GM21515 (cell line): ENCODE measurements around the gene TATDN2.
"Not testable (repeated sequence)": the region's sequence is repeated elsewhere in the genome, so short reads cannot be mapped to it uniquely, and the experiment has no call there.

ENCODE experiments used
- ATAC-seq: cut with Tn5 transposase; IDR thresholded peaks from one replicate; pipeline ENCODE4 v1.9.1; 2021; ENCODE audit not compliant: unreplicated experiment

TATDN2 gene

DNA sequence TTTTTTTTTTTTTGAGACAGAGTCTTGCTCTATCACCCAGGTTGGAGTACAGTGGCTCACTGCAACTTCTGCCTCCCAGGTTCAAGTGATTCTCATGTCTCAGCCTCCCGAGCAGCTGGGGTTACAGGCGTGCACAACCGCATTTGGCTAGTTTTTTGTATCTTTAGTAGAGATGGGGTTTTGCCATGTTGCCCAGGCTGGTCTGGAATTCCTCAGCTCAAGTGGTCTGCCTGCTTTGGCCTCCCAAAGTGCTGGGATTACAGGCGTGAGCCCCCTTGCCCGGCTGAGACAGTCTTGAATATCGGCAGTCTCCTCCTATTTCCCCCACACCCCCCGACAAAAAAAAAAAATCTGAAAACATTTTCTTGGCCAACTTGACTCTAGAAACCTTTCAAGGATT is 18.7 kb downstream of the TATDN2 start:
- ATAC-seq: not testable (repeated sequence)

GRCh38 chr3:10268116-10268515 is 19.9 kb downstream of the TATDN2 start:
- ATAC-seq: no peak

GRCh38 chr3:10268930-10269329 is 20.7 kb downstream of the TATDN2 start:
- ATAC-seq: no peak

DNA sequence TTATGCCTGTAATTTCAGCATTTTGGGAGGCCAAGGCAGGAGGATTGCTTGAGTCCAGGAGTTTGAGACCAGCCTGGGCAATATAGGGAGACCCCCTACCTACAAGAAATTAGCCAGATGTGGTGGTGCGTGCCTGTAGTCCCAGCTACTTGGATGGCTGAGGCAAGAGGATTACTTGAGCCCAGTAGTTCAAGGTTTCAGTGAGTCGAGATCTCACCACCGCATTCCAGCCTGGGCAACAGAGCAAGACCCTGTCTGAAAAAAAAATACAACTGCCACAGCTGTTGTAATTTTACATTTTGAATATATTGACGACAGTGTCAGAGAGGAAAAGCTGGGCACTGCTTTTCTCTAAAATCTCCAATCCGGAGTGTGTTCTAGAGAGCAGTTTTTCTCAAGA is 21.2 kb downstream of the TATDN2 start:
- ATAC-seq: no peak

GRCh38 chr3:10272476-10272875 is 24.2 kb downstream of the TATDN2 start:
- not testable (repeated sequence) for ATAC-seq

DNA sequence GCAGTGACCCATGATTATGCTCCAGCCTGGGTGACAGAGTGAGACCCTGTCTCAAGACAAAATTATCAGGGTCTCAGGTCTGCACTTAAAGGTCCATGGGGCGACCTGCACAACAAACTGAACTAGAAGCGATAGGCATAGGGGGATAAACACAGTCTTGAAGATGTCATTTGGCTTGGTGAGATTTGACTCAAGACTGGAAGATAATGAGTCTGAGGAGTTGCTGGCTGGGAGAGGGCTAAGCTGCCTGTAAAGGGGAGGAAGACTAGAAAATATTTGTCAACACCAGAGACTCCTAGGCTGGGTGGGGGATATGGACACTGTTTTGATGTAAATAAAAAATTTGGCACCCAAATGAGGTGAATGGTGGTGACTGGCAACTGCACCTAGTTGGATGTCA is 24.7 kb downstream of the TATDN2 start:
- no peak for ATAC-seq

- ATAC-seq: no peak
These were observed 25.5 kb downstream of the TATDN2 start for GRCh38 chr3:10273702-10274305.

GRCh38 chr3:10274601-10275000 is 26.3 kb downstream of the TATDN2 start:
- no peak for ATAC-seq

GRCh38 chr3:10277115-10277625 is 28.9 kb downstream of the TATDN2 start:
- ATAC-seq: no peak

- no peak for ATAC-seq
These were observed 30.2 kb downstream of the TATDN2 start for GRCh38 chr3:10278501-10278900.

GRCh38 chr3:10279384-10280176 is 31.3 kb downstream of the TATDN2 start:
- ATAC-seq: no peak

DNA sequence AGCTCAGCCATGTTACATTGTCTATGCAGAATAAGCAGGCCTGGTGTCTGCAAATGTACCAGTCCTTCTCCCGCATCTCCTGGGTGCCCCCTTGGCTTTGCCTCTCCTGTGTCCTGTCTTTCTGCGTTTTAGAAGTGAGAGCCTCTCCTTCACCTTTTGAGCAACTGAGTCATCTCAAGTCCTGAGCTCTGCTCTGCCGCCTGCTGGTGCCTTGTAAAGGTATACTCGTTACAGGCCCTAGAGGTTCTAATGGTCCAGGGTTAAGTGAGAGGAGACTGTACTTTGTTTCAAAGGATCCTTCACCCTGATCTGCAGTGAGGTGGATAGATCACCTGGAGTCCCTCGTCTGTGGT is 31.9 kb downstream of the TATDN2 start:
- no peak for ATAC-seq

- no peak for ATAC-seq
These were observed 32.3 kb downstream of the TATDN2 start for GRCh38 chr3:10280571-10280970.

DNA sequence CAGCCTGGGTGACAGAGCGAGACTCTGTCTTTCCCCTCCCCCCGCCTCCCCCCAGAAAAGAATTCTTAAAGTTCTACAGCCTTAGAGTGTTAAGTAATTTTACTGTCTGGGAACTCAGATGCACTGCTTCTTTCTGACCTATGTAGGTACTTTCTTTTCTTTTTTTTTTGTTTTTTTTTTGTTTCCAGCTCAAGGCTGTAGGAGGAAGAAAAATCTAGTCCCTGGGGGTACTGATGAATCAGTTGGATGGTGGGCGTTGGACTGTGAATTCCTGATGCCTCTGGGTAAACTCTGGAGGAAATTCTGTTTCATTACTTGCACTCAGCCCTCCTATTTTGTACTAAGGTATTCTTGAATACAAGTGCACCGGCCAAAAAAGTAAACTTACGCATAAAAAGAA is 33.7 kb downstream of the TATDN2 start:
- no peak for ATAC-seq

- ATAC-seq: no peak
These were observed 35.4 kb downstream of the TATDN2 start for GRCh38 chr3:10283638-10284037.

- ATAC-seq: no peak
These were observed 36.2 kb downstream of the TATDN2 start for GRCh38 chr3:10284496-10284895.

DNA sequence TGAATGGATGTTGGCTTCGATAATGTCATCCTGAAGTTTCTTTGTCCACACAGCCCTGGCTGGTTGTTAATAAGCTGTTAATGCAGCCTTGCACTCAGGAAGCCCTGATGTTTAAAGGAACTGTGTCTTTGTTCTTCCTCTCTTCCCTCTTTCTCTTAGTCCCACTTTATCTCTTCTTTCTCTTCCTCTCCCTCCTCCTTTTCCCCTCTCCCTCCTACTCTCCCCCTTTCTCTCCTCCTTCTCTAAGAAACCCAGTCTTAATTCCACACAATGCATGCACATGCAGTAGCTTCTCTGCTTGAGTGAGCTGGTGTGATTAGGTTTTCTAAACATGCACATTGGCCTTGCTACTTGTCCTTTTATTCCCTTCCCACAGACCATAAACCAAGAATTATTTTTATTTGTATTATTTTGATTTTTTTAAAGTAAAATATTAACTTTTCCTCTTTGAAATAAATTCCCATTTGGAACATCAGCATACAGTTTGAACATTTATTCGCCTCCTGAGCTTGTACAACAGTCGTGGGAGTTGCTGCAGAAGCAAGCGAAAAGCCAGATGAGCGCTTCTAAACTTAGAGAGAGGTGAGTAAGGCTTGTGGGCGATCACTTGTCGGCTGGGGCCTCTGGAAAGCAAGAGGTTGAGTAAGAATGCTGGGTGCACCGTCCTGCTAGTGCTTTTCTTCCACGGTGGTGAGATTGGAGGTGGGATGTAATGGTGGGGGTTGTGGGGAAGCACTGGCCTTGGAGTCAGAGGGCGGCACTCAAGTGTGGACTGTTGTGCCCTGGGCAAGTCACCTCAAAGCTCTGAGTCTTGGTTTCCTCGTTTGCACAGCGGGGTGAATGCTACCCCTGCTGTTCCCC is 37.2 kb downstream of the TATDN2 start:
- ATAC-seq: no peak

DNA sequence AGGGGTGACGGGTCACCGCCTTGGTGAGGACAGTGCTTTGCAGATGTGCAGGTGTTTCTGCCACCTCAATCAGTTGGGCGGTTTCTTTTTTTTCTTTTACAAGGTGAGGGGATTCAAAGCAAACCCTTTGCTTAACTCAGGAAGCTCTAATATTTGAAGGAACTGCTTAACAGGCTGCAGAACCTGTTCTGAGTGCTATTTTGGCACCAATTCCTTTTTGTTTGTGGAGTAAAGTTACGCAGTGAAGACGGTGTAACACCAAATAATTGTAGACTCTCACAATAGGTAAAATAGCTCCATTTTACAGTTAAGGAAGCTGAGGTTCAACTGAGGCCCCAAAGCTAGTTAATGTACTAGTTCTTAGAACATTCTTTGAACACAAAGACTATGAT is 37.9 kb downstream of the TATDN2 start:
- no peak for ATAC-seq

- ATAC-seq: no peak
These were observed 38.5 kb downstream of the TATDN2 start for GRCh38 chr3:10286596-10287295.

DNA sequence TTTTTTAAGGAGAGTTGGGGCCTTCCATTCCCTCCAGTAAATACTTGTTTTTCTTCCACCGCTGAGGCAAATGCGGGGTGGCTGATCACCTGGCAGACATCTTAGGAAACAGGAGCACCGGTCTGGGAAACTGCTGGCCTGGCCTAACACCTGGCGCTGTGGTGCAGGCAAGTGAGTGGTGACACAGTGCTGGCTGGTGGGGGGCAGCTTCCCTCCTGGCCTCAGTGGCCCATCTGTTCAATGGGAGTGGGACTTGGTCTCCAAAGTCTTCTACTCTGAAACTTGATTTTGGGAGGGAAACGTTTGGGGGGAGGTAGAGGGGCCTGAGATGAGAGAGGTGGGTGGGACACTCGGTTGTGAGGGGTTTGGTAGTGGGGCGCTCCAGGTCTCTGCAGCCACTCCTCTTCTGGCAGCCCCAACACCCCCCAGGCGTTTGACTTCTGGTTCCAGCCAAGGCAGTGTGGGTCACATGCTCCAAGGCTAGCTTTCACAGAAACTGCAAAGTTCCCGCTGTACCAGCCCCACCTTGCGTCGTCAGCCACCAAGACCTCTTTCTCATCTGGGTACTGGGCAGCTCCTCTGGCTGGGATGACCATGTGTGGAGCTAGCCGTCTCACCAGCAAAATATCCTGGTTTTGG is 39.8 kb downstream of the TATDN2 start:
- no peak for ATAC-seq

DNA sequence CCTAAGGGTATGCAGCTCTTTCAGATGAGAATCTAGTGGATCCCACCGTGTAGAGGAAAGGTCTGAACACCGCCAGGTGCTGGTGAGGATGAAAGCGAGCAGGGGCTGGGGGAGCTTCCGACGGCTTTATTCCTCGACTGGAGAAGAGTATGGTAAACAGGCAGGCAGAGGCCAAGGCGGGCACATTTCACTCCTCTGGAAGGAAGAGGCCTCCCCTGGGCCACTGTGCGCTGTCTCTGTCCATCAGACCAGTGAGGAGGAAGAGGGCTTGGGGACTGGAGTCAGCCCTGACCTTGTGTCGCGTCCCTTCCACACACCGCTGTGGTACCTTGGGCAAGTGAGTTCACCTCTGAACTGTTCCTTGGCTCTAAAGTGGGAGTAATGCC is 40.3 kb downstream of the TATDN2 start:
- no peak for ATAC-seq
